ENCODE results near the gene STH.
"Not testable (repeated sequence)": the region's sequence is repeated elsewhere in the genome, so short reads cannot be mapped to it uniquely, and the experiment has no call there.

The STH gene

DNA sequence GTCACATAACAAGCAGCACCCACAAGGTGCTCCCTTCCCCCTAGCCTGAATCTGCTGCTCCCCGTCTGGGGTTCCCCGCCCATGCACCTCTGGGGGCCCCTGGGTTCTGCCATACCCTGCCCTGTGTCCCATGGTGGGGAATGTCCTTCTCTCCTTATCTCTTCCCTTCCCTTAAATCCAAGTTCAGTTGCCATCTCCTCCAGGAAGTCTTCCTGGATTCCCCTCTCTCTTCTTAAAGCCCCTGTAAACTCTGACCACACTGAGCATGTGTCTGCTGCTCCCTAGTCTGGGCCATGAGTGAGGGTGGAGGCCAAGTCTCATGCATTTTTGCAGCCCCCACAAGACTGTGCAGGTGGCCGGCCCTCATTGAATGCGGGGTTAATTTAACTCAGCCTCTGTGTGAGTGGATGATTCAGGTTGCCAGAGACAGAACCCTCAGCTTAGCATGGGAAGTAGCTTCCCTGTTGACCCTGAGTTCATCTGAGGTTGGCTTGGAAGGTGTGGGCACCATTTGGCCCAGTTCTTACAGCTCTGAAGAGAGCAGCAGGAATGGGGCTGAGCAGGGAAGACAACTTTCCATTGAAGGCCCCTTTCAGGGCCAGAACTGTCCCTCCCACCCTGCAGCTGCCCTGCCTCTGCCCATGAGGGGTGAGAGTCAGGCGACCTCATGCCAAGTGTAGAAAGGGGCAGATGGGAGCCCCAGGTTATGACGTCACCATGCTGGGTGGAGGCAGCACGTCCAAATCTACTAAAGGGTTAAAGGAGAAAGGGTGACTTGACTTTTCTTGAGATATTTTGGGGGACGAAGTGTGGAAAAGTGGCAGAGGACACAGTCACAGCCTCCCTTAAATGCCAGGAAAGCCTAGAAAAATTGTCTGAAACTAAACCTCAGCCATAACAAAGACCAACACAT is at the start of gene STH:
Gene STH (plus strand): TSS at position 264 of the 913 bp plus-strand sequence. CDS start 30 bp downstream, at position 294.
- in situ Hi-C loops (cut with HindIII; ENCODE audit: low pct_ligation_motif_present, low pct_unique_long_range_greater_than_20kb, low sequenced_read_pairs) = no loop called here
- DNase-seq = no peak

GRCh38 chr17:45949755-45950320 is 49.2 kb upstream of the STH start:
- in situ Hi-C loops (cut with HindIII; ENCODE audit: low pct_ligation_motif_present, low pct_unique_long_range_greater_than_20kb, low sequenced_read_pairs) = no loop called here

DNA sequence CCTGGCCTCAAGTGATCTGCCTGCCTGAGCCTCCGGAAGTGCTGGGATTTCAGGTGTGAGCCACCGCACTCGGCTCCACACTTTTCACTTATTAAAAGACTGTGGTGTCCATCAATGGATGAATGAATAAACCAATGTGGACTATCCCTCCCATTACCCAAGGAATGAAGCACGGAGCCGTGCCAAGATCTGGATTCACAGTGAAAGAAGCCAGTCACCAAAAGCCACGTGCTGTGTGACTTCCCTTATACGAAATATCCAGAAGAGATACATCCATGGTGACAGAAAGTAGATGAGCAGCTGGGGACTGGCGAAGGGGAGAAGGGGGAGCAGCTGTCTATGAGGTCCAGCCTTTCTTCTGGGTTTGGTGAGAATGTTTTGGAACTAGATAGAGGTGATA is 48.2 kb upstream of the STH start:
- in situ Hi-C loops (cut with HindIII; ENCODE audit: low pct_ligation_motif_present, low pct_unique_long_range_greater_than_20kb, low sequenced_read_pairs) = no loop called here
- DNase-seq = no peak

More at GRCh38 chr17:45949755-45950320, 49.2 kb upstream of the STH start:
- no peak for DNase-seq

- in situ Hi-C loops (cut with HindIII; ENCODE audit: low pct_ligation_motif_present, low pct_unique_long_range_greater_than_20kb, low sequenced_read_pairs) = no loop called here
- no peak for DNase-seq
Observed at GRCh38 chr17:45951403-45951802, 47.6 kb upstream of the STH start.

DNA sequence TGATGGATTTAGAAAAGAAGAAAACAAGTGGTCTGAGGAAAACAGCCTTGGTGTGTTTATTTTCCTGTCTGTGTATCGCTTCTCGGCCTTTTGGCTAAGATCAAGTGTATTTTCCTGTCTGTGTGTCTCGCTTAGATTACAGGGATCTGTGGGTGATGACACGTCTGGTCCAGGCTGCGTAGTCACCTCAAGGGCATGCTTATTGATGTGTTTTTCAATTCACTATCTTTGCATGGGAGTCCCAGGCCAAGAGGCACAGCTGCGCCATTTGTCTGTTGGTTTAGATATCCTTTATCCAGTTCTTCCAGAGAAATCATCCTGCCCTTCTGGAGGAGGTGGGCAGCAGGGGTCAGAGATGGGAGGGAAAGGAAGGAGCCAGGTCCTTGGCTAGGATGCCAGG is 47.1 kb upstream of the STH start:
- in situ Hi-C loops (cut with HindIII; ENCODE audit: low pct_ligation_motif_present, low pct_unique_long_range_greater_than_20kb, low sequenced_read_pairs) = no loop called here
- DNase-seq = no peak

- no peak for DNase-seq
- in situ Hi-C loops (cut with HindIII; ENCODE audit: low pct_ligation_motif_present, low pct_unique_long_range_greater_than_20kb, low sequenced_read_pairs) = no loop called here
Observed at GRCh38 chr17:45952814-45953320, 46.2 kb upstream of the STH start.

- no peak for DNase-seq
- in situ Hi-C loops (cut with HindIII; ENCODE audit: low pct_ligation_motif_present, low pct_unique_long_range_greater_than_20kb, low sequenced_read_pairs) = no loop called here
Observed at GRCh38 chr17:45953561-45953960, 45.5 kb upstream of the STH start.

GRCh38 chr17:45954914-45955313 is 44.1 kb upstream of the STH start:
- in situ Hi-C loops (cut with HindIII; ENCODE audit: low pct_ligation_motif_present, low pct_unique_long_range_greater_than_20kb, low sequenced_read_pairs) = no loop called here

GRCh38 chr17:45955326-45955725 is 43.7 kb upstream of the STH start:
- DNase-seq = no peak
- in situ Hi-C loops (cut with HindIII; ENCODE audit: low pct_ligation_motif_present, low pct_unique_long_range_greater_than_20kb, low sequenced_read_pairs) = no loop called here

More at GRCh38 chr17:45954914-45955313, 44.1 kb upstream of the STH start:
- no peak for DNase-seq

DNA sequence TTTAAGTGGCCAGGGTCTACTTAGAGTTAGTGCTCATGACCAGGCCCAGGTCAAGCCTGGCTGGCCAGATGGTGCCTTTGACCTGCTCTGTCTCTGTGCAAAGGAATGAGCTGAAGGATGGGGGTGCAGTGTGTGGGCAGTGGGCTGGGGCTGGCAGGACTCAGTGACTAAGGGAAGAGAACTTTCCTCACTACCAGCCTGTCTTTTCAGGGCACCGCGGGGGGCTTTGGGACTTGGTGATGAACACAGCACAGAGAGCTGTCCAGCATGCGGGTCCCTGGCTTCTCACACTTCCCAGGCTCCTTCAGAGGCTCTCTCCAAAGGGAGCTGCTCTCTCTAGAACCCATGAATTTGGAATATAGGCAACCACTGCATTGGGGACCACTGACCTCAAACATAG is 43.0 kb upstream of the STH start:
- no peak for DNase-seq
- in situ Hi-C loops (cut with HindIII; ENCODE audit: low pct_ligation_motif_present, low pct_unique_long_range_greater_than_20kb, low sequenced_read_pairs) = no loop called here

- DNase-seq; in situ Hi-C loops (cut with HindIII; ENCODE audit: low pct_ligation_motif_present, low pct_unique_long_range_greater_than_20kb, low sequenced_read_pairs): not testable (repeated sequence)
Observed at GRCh38 chr17:45956746-45957145, 42.3 kb upstream of the STH start.

- DNase-seq = no peak
- in situ Hi-C loops (cut with HindIII; ENCODE audit: low pct_ligation_motif_present, low pct_unique_long_range_greater_than_20kb, low sequenced_read_pairs) = no loop called here
Observed at GRCh38 chr17:45958307-45958706, 40.7 kb upstream of the STH start.

GRCh38 chr17:45958994-45959665 is 39.9 kb upstream of the STH start:
- in situ Hi-C loops (cut with HindIII; ENCODE audit: low pct_ligation_motif_present, low pct_unique_long_range_greater_than_20kb, low sequenced_read_pairs) = no loop called here
- DNase-seq = no peak

DNA sequence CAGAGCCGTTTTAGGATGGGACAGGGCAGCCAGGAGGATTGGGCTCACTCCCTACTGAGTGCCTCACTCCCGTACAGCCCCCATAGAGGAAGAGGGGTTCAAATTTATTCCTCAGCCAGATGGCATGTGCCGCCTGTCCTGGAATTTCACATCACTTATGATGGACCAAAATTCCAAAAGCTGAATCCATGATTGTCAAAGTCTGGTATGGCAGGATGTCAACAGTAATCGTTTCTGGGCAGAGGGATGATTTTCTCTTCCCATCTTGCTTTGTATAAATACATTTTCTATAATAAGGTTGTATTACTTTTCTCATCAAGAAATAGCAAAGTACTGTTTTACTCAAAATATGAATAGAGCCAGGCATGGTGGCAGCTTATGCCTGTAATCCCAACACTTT is 38.7 kb upstream of the STH start:
- in situ Hi-C loops (cut with HindIII; ENCODE audit: low pct_ligation_motif_present, low pct_unique_long_range_greater_than_20kb, low sequenced_read_pairs) = no loop called here
- DNase-seq = no peak

- in situ Hi-C loops (cut with HindIII; ENCODE audit: low pct_ligation_motif_present, low pct_unique_long_range_greater_than_20kb, low sequenced_read_pairs) = no loop called here
Observed at GRCh38 chr17:45961206-45961605, 37.8 kb upstream of the STH start.

DNA sequence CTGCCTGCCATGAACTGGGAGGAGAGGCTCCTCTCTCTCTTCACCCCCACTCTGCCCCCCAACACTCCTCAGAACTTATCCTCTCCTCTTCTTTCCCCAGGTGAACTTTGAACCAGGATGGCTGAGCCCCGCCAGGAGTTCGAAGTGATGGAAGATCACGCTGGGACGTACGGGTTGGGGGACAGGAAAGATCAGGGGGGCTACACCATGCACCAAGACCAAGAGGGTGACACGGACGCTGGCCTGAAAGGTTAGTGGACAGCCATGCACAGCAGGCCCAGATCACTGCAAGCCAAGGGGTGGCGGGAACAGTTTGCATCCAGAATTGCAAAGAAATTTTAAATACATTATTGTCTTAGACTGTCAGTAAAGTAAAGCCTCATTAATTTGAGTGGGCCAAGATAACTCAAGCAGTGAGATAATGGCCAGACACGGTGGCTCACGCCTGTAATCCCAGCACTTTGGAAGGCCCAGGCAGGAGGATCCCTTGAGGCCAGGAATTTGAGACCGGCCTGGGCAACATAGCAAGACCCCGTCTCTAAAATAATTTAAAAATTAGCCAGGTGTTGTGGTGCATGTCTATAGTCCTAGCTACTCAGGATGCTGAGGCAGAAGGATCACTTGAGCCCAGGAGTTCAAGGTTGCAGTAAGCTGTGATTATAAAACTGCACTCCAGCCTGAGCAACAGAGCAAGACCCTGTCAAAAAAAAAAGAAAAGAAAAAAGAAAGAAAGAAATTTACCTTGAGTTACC is 36.7 kb upstream of the STH start:
- in situ Hi-C loops (cut with HindIII; ENCODE audit: low pct_ligation_motif_present, low pct_unique_long_range_greater_than_20kb, low sequenced_read_pairs) = no loop called here
- no peak for DNase-seq

More at GRCh38 chr17:45961206-45961605, 37.8 kb upstream of the STH start:
- no peak for DNase-seq

- no peak for DNase-seq
- in situ Hi-C loops (cut with HindIII; ENCODE audit: low pct_ligation_motif_present, low pct_unique_long_range_greater_than_20kb, low sequenced_read_pairs) = no loop called here
Observed at GRCh38 chr17:45963283-45963682, 35.8 kb upstream of the STH start.

- in situ Hi-C loops (cut with HindIII; ENCODE audit: low pct_ligation_motif_present, low pct_unique_long_range_greater_than_20kb, low sequenced_read_pairs) = no loop called here
- no peak for DNase-seq
Observed at GRCh38 chr17:45963889-45964288, 35.2 kb upstream of the STH start.

- DNase-seq = no peak
- in situ Hi-C loops (cut with HindIII; ENCODE audit: low pct_ligation_motif_present, low pct_unique_long_range_greater_than_20kb, low sequenced_read_pairs) = no loop called here
Observed at GRCh38 chr17:45964634-45965033, 34.4 kb upstream of the STH start.
